ENCODE measurements around the gene KCNK1. TPM values are rescaled to one million over a fixed set of nuclear protein-coding genes. Genes with fewer than 3 reads are reported as not detected.

The KCNK1 gene
- polyA plus RNA-seq, 2 of the 4 experiments (the other 2 are of a cell fraction) = 8.4 to 11.8 TPM

DNA sequence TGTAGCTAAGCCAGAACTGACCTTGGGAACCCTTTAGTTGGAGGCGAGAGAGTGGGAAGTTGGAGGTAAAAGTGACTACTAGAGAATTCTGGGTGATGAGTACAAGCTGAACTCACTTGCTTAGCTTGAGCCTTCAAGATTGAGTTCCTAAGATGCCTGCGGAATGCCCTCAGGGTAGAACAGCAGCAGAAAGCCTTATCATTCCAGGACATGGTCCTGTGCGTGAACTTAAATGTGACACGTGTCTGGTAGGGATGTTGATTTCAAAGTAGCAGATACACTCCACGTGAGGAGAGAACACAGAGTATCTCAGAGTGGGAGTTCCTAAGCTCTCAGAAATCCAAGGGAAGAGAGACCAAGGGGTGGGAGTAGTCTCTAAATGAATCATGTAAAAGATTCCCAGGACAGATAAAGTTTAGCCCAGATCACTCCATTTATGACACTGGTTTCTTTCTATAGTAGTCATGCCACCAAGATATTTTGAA lies 60.1 kb downstream of the KCNK1 start:
- H3K4me2 ChIP-seq = peak overlapping the region; percentile 92
- DNase-seq (ENCODE audit: low read depth in 1 of 2, low spot score in 1 of 2) (peak; percentile 69 to 84), FAIRE-seq (peak; percentile 84), ATAC-seq (peak; percentile 83 to 85; a peak in 5 of 6 replicates)
- TF ChIP-seq GATA3 (IDR thresholded peaks at IDR 0.05; ENCODE audit: borderline replicate concordance) = peak; percentile 71
- TF ChIP-seq EP300 (IDR thresholded peaks at IDR 0.05) = no peak
- TF ChIP-seq BHLHE40 (IDR thresholded peaks at IDR 0.05; ENCODE audit: low read depth, low read length) = peak; percentile 64
- TF ChIP-seq MYC (IDR thresholded peaks at IDR 0.05; ENCODE audit: borderline replicate concordance, low read length) = peak; percentile 46; the same call in 1 of the 2 replicates
- TF ChIP-seq, protein P1, sequence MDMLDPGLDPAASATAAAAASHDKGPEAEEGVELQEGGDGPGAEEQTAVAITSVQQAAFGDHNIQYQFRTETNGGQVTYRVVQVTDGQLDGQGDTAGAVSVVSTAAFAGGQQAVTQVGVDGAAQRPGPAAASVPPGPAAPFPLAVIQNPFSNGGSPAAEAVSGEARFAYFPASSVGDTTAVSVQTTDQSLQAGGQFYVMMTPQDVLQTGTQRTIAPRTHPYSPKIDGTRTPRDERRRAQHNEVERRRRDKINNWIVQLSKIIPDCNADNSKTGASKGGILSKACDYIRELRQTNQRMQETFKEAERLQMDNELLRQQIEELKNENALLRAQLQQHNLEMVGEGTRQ (IDR thresholded peaks at IDR 0.05) = peak; percentile 57; the same call in 1 of the 2 replicates
- 0 out of 2 replicates have a peak, but pooled peaks have one; percentile 57 for TF ChIP-seq ZNF302 (CRISPR knock-in tag; IDR thresholded peaks at IDR 0.05)
- no peak for TF ChIP-seq CEBPB (IDR thresholded peaks at IDR 0.05)
- peak; percentile 83 for TF ChIP-seq NPAS2 (CRISPR knock-in tag; IDR thresholded peaks at IDR 0.05; ENCODE audit: borderline replicate concordance)
- TF ChIP-seq RAD21 (conservative IDR thresholded peaks at IDR 0.05 in 1 of 2, IDR thresholded peaks at IDR 0.05 in 1 of 2) = no peak
- TF ChIP-seq, protein P2, sequence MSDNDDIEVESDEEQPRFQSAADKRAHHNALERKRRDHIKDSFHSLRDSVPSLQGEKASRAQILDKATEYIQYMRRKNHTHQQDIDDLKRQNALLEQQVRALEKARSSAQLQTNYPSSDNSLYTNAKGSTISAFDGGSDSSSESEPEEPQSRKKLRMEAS (IDR thresholded peaks at IDR 0.05) = peak; percentile 84
- H3K4me3 ChIP-seq = peak overlapping the region; percentile 27
- H3K4me1 ChIP-seq = peaks cover 55% of the 10 kb centered on the region
- H3K9me3 ChIP-seq = no peaks in the 10 kb centered on the region; the same call in 2 of the 3 replicates
- ChIA-PET POLR2A (interaction anchor here (1.1 to 1.3 kb wide), 2 partner anchors 61 to 233 kb away, joined by 3 read pairs; partner anchors contain the start of gene KCNK1), CTCF (interaction anchor here (0.5 to 1.5 kb wide), 4 partner anchors 23 to 839 kb away, joined by 3 to 6 read pairs (median 4); no protein-coding TSS in a partner anchor)
- WGBS (ENCODE audit: missing lambda C conversion rate) = 2% methylated on average over 5 of the region's 5 CpGs
- H3K27ac ChIP-seq = peak overlapping the region; percentile 90 to 94

DNA sequence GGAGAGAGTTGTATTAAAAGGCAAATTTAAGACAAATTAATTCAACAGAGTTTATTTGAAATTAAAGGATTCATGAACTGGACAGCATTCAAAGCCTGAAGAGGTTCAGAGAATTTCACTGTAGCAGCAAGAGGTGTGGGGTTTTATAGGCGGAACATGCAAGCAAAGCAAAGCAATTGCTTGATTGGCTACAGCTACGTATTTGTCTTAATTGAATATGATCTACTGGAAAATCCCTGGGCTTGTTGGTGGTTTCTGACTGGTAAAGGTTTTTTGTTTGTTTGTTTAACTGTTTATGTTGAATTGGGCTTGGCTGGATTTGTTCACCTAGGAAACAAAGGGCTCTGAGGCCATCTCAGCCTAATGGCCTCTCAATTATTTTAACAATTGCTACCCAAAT lies 61.5 kb downstream of the KCNK1 start:
- Histone ChIP-seq H3K4me1 (peaks cover 55% of the 10 kb centered on the region), H3K4me3 (no peak overlapping the region), H3K4me2 (no peak overlapping the region), H3K9me3 (no peaks in the 10 kb centered on the region; the same call in 2 of the 3 replicates), H3K27ac (peak overlapping the region; percentile 90 to 94; a peak in 2 of 6 replicates)
- TF ChIP-seq, protein P3, sequence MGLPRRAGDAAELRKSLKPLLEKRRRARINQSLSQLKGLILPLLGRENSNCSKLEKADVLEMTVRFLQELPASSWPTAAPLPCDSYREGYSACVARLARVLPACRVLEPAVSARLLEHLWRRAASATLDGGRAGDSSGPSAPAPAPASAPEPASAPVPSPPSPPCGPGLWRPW (IDR thresholded peaks at IDR 0.05) = no peak
- TF ChIP-seq, protein P4, sequence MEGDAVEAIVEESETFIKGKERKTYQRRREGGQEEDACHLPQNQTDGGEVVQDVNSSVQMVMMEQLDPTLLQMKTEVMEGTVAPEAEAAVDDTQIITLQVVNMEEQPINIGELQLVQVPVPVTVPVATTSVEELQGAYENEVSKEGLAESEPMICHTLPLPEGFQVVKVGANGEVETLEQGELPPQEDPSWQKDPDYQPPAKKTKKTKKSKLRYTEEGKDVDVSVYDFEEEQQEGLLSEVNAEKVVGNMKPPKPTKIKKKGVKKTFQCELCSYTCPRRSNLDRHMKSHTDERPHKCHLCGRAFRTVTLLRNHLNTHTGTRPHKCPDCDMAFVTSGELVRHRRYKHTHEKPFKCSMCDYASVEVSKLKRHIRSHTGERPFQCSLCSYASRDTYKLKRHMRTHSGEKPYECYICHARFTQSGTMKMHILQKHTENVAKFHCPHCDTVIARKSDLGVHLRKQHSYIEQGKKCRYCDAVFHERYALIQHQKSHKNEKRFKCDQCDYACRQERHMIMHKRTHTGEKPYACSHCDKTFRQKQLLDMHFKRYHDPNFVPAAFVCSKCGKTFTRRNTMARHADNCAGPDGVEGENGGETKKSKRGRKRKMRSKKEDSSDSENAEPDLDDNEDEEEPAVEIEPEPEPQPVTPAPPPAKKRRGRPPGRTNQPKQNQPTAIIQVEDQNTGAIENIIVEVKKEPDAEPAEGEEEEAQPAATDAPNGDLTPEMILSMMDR (IDR thresholded peaks at IDR 0.05) = no peak
- no peak for TF ChIP-seq RFX5 (IDR thresholded peaks at IDR 0.05)
- TF ChIP-seq MAZ (IDR thresholded peaks at IDR 0.05; ENCODE audit: borderline replicate concordance, low read depth, low read length) = no peak
- TF ChIP-seq RARB (CRISPR knock-in tag; IDR thresholded peaks at IDR 0.05) = no peak
- no peak for TF ChIP-seq ZSCAN20 (CRISPR knock-in tag; IDR thresholded peaks at IDR 0.05)
- TF ChIP-seq, protein P5, sequence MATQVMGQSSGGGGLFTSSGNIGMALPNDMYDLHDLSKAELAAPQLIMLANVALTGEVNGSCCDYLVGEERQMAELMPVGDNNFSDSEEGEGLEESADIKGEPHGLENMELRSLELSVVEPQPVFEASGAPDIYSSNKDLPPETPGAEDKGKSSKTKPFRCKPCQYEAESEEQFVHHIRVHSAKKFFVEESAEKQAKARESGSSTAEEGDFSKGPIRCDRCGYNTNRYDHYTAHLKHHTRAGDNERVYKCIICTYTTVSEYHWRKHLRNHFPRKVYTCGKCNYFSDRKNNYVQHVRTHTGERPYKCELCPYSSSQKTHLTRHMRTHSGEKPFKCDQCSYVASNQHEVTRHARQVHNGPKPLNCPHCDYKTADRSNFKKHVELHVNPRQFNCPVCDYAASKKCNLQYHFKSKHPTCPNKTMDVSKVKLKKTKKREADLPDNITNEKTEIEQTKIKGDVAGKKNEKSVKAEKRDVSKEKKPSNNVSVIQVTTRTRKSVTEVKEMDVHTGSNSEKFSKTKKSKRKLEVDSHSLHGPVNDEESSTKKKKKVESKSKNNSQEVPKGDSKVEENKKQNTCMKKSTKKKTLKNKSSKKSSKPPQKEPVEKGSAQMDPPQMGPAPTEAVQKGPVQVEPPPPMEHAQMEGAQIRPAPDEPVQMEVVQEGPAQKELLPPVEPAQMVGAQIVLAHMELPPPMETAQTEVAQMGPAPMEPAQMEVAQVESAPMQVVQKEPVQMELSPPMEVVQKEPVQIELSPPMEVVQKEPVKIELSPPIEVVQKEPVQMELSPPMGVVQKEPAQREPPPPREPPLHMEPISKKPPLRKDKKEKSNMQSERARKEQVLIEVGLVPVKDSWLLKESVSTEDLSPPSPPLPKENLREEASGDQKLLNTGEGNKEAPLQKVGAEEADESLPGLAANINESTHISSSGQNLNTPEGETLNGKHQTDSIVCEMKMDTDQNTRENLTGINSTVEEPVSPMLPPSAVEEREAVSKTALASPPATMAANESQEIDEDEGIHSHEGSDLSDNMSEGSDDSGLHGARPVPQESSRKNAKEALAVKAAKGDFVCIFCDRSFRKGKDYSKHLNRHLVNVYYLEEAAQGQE (IDR thresholded peaks at IDR 0.05) = no peak
- TF ChIP-seq FOXS1 (CRISPR knock-in tag; IDR thresholded peaks at IDR 0.05) = no peak
- no peak for TF ChIP-seq TP53 (CRISPR knock-in tag; IDR thresholded peaks at IDR 0.05)
- TF ChIP-seq FOSL2 (IDR thresholded peaks at IDR 0.05) = no peak
- no peak for TF ChIP-seq FOSL2 (CRISPR knock-in tag; IDR thresholded peaks at IDR 0.05)
- TF ChIP-seq, protein P6, sequence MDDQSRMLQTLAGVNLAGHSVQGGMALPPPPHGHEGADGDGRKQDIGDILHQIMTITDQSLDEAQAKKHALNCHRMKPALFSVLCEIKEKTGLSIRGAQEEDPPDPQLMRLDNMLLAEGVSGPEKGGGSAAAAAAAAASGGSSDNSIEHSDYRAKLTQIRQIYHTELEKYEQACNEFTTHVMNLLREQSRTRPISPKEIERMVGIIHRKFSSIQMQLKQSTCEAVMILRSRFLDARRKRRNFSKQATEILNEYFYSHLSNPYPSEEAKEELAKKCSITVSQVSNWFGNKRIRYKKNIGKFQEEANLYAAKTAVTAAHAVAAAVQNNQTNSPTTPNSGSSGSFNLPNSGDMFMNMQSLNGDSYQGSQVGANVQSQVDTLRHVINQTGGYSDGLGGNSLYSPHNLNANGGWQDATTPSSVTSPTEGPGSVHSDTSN (IDR thresholded peaks at IDR 0.05) = no peak
- no peak for TF ChIP-seq POLR2AphosphoS2 (conservative IDR thresholded peaks at IDR 0.05; ENCODE audit: low read length)
- no peak for TF ChIP-seq FOSB (CRISPR knock-in tag; IDR thresholded peaks at IDR 0.05)
- TF ChIP-seq PHF8 (IDR thresholded peaks at IDR 0.05; ENCODE audit: borderline replicate concordance, low read depth) = no peak
- TF ChIP-seq NR3C1 (IDR thresholded peaks at IDR 0.05) = no peak
- TF ChIP-seq EHMT2 (IDR thresholded peaks at IDR 0.05; ENCODE audit: low read depth) = no peak
- TF ChIP-seq RNF2 (IDR thresholded peaks at IDR 0.05; ENCODE audit: borderline replicate concordance, low read depth) = no peak
- no peak for TF ChIP-seq SMC3 (IDR thresholded peaks at IDR 0.05)
- no peak for TF ChIP-seq ESRRA (IDR thresholded peaks at IDR 0.05; ENCODE audit: borderline replicate concordance, low read length)
- TF ChIP-seq NFE2L2 (conservative IDR thresholded peaks at IDR 0.05; ENCODE audit: low read length) = no peak
- DNase-seq (ENCODE audit: low read depth in 1 of 2, low spot score in 1 of 2) (no peak), FAIRE-seq (no peak), ATAC-seq (no peak)
- WGBS (ENCODE audit: missing lambda C conversion rate) = 93% methylated on average over 2 of the region's 2 CpGs
- CTCF ChIA-PET = no interaction called here
- POLR2A ChIA-PET = no interaction called here
